Psoas muscle (tissue), 8 donors: Measurements from ENCODE around the gene SLC7A5. TPM values are rescaled to one million over a fixed set of nuclear protein-coding genes. Genes with fewer than 3 reads are reported as not detected.

Experiments used
- ATAC-seq, 4 donors: fragments of 200-7000 bp; cut with Tn5 transposase; one replicate each; pipeline ENCODE4 v1.9.1; 2020; ENCODE audit warnings: moderate library complexity in 3 of 4, mild to moderate bottlenecking in 2 of 4
- DNase-seq, 2 donors: peaks; one replicate each; pipeline ENCODE4 v3.0.0-alpha.2; 2020
- H3K27ac ChIP-seq: fragments of 200-600 bp; one replicate; pipeline ENCODE4 v1.8.0; 2022
- H3K27me3 ChIP-seq, 3 donors: fragments of 200-600 bp in 1 of 3; one replicate each; pipeline versions ENCODE4 v1.6.1 to v1.8.0; 2013 to 2022; ENCODE audit warnings: low read length in 2 of 3, mild to moderate bottlenecking in 2 of 3, moderate library complexity in 1 of 3; ENCODE audit not compliant: insufficient read depth in 3 of 3
- H3K36me3 ChIP-seq, 2 donors: fragments of 200-600 bp in 1 of 2; one replicate each; pipeline versions ENCODE4 v1.6.1 to v1.8.0; 2013 to 2022; ENCODE audit warnings: low read depth in 1 of 2, mild to moderate bottlenecking in 1 of 2, moderate library complexity in 1 of 2; ENCODE audit not compliant: insufficient read depth in 1 of 2
- H3K4me1 ChIP-seq: fragments of 200-600 bp; one replicate; pipeline ENCODE4 v1.8.0; 2022
- H3K4me3 ChIP-seq: fragments of 200-600 bp; one replicate; pipeline ENCODE4 v1.8.0; 2022; ENCODE audit warnings: mild to moderate bottlenecking
- H3K9me3 ChIP-seq: fragments of 200-600 bp; one replicate; pipeline ENCODE4 v1.8.0; 2022
- CTCF ChIP-seq: fragments of 200-600 bp; IDR thresholded peaks from one replicate; pipeline ENCODE4 v1.8.0; 2022; ENCODE audit warnings: antibody characterized with exemption
- WGBS, 3 donors: extraction: QIAGEN DNeasy Blood & Tissue Kit; methylation state at CpG; one replicate each; pipeline versions ENCODE4 v1.1.6 to v1.1.7; 2013; 5-methylcytosine and 5-hydroxymethylcytosine counted together
- intact Hi-C, 2 donors: fragments of 100-400 bp; cut with DNase I; formaldehyde crosslinking; loops; one replicate each; pipeline versions ENCODE4 v1.11.0 to v1.14.2; 2022
- polyA plus RNA-seq, 3 donors: library from polyadenylated mRNA; stranded (reverse); fragments of 200-250 nt; gene quantifications; one replicate each; pipeline ENCODE4 v1.2.3, GENCODE V29; 2013
- total RNA-seq, 4 donors: library from RNA; stranded (reverse); fragmentation: NEBNext Ultra II Directional in 2 of 4; extraction: Animal tissue kit (Norgen Biotek cat#: 25700) in 2 of 4; gene quantifications; one replicate each; pipeline versions ENCODE4 v1.2.1 to v1.2.4, GENCODE V29; 2021 to 2023
- donor health status: healthy with polysubstance abuse.
- donor health status: DM: no; HTN: no; CAD: no; lungs with moderate emphysema.
- donor health status: Bipolar disorder and iron deficiency.
- donor health status: healthy.
- donor health status: DM: yes; HTN: yes; CAD: no.
- donor health status: DM: no; HTN: no; CAD: no.
- donor health status: DM: no; HTN: no; CAD: no.
- donor health status: DM: yes; HTN: yes; CAD: no.

SLC7A5 gene
- total and polyA plus RNA-seq, 7 donors = 9.8 to 63.6 (median 20.2) TPM

- H3K4me3 ChIP-seq = no peak overlapping the region
- H3K36me3 ChIP-seq = peaks cover 2 to 77% of the 10 kb centered on the region in 2 donors
- ATAC-seq (no peak), DNase-seq (no peak)
- TF ChIP-seq CTCF = no peak
- H3K27me3 ChIP-seq = no peaks in the 10 kb centered on the region
- 79 to 85% (median 85%) methylated on average over 29 of the region's 29 CpGs for WGBS, 3 donors
- peaks cover 9% of the 10 kb centered on the region for H3K4me1 ChIP-seq
- H3K27ac ChIP-seq = no peak overlapping the region
- H3K9me3 ChIP-seq = no peaks in the 10 kb centered on the region
- intact Hi-C loops = no loop called here
These were observed 28.9 kb downstream of the SLC7A5 start for GRCh38 chr16:87840271-87840978.

- Histone ChIP-seq H3K9me3 (no peaks in the 10 kb centered on the region), H3K4me3 (no peak overlapping the region), H3K27me3 (no peaks in the 10 kb centered on the region), H3K36me3 (peaks cover 2 to 84% of the 10 kb centered on the region in 2 donors), H3K27ac (no peak overlapping the region), H3K4me1 (peaks cover 5% of the 10 kb centered on the region)
- 83 to 88% (median 83%) methylated on average over 34 of the region's 34 CpGs for WGBS, 3 donors
- no peak for TF ChIP-seq CTCF
- DNase-seq (no peak), ATAC-seq (no peak)
- intact Hi-C loops = no loop called here
These were observed 29.6 kb downstream of the SLC7A5 start for GRCh38 chr16:87839542-87840270.

GRCh38 chr16:87838643-87839541, 30.4 kb downstream of the SLC7A5 start:
- Histone ChIP-seq H3K27me3 (no peaks in the 10 kb centered on the region), H3K4me1 (peaks cover 5% of the 10 kb centered on the region), H3K36me3 (peaks cover 2 to 92% of the 10 kb centered on the region in 2 donors), H3K9me3 (no peaks in the 10 kb centered on the region), H3K27ac (no peak overlapping the region), H3K4me3 (no peak overlapping the region)
- 73 to 86% (median 80%) methylated on average over 26 to 27 of the region's 27 CpGs for WGBS, 3 donors
- intact Hi-C loops = no loop called here
- no peak for ATAC-seq
- no peak for TF ChIP-seq CTCF
- no peak for DNase-seq

- no peak overlapping the region for H3K27ac ChIP-seq
- no peak for DNase-seq
- peaks cover 2 to 99% of the 10 kb centered on the region in 2 donors for H3K36me3 ChIP-seq
- ATAC-seq = no peak
- no peaks in the 10 kb centered on the region for H3K4me1 ChIP-seq
- no peak overlapping the region for H3K4me3 ChIP-seq
- WGBS, 3 donors = 84 to 90% (median 87%) methylated on average over 21 of the region's 21 CpGs
- TF ChIP-seq CTCF = no peak
- intact Hi-C loops = no loop called here
- no peaks in the 10 kb centered on the region for H3K27me3 ChIP-seq
- no peaks in the 10 kb centered on the region for H3K9me3 ChIP-seq
These were observed 31.5 kb downstream of the SLC7A5 start for GRCh38 chr16:87837627-87838289.
